Measurements from ENCODE around the gene MAP3K3. TPM values are rescaled to one million over a fixed set of nuclear protein-coding genes. Genes with fewer than 3 reads are reported as not detected.

MAP3K3 gene
- total and polyA plus RNA-seq, 10 of the 15 experiments (the other 5 are each of a cell fraction or from before 2014, with no cell fraction given): 1.6 to 24.1 (median 15.0) TPM

DNA sequence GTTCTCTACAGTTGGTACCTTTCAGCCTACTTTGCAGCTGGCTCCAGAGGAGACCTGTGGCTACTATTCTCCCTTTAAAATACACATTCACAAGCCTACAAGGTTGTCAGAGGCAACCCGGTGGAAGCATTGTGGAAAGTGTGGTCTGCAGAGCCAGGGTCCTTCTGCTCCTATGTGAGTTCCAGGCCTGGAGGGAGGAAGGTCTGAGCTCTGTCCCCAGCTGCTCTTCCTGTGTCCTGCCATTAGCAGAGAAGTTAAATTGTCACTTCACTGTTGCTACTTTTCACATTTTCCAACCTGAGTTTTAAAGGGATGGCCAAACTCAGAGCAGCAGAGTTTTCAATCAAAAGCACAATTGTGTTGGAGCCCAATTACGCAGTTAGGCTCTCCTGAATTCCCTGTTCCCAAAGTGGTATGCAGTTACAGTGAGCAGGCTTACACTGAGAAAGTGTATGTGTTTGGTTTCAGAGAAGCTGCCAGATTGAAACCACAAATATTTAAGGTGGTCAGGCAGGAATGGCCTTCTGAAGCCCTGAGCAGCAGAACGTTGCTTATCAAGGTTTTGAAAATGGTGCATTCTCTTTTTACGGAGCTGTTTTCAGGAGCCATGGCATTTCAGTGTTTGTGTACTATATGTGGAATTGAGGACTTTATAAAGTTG, 25.0 kb downstream of the MAP3K3 start (continued):
- TF ChIP-seq YY1 (IDR thresholded peaks at IDR 0.05; ENCODE audit: low read depth, low read length) (no peak), BRCA1 (IDR thresholded peaks at IDR 0.05; ENCODE audit: low read depth, low read length) (no peak), CREM (IDR thresholded peaks at IDR 0.05; ENCODE audit: low read depth) (no peak), POLR2A (IDR thresholded peaks at IDR 0.05; ENCODE audit: low read depth, low read length) (no peak), ZNF24 (IDR thresholded peaks at IDR 0.05) (no peak), MTA3 (IDR thresholded peaks at IDR 0.05; ENCODE audit: borderline replicate concordance, low read length) (no peak), ZNF274 (IDR thresholded peaks at IDR 0.05; ENCODE audit: insufficient read depth, insufficient read length) (no peak)

DNA sequence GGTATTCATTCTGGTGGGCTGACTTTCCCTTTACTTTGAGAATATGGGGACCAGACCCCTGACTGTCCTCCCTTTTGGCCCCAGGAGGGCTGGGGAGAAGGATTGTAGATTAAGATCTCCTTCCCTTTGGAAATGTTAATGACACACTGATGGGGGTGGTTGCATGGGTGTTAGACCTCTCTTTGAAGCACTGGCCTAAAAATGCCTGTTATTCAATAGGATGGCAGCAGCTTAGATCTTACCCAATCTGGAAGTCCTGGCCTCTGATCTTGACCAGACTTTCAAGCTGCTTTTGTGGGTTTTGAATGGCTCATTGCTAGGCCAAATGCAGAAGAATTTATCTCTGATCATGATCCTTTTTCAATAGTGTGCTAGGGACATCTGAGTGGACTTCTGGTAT, 25.7 kb downstream of the MAP3K3 start:
- Histone ChIP-seq H3K27ac (ENCODE audit: control insufficient read depth, insufficient read depth) (no peak overlapping the region), H2AFZ (ENCODE audit: control insufficient read depth, low read depth, low read length) (no peak overlapping the region), H3K9me3 (replicated peaks; ENCODE audit: control insufficient read depth, insufficient read depth, low read length) (no peaks in the 10 kb centered on the region), H3K27me3 (replicated peaks in 1 of 2; ENCODE audit: control insufficient read depth in 2 of 2, insufficient read depth in 2 of 2, low read length in 1 of 2) (no peaks in the 10 kb centered on the region), H3K4me3 (no peak overlapping the region), H3K4me2 (ENCODE audit: control insufficient read depth, insufficient read depth) (no peak overlapping the region), H3K79me2 (ENCODE audit: control insufficient read depth, insufficient read depth, low read length) (peaks cover 2% of the 10 kb centered on the region; the same call in 1 of the 2 replicates), H4K20me1 (ENCODE audit: control insufficient read depth, insufficient read depth) (no peaks in the 10 kb centered on the region), H3K36me3 (ENCODE audit: control insufficient read depth in 2 of 2, insufficient read depth in 2 of 2, low read length in 1 of 2) (peaks cover 4 to 10% of the 10 kb centered on the region in 2 experiments; a peak in 3 of 4 replicates), H3K9ac (ENCODE audit: control insufficient read depth, insufficient read depth, low read length) (no peak overlapping the region), H3K4me1 (ENCODE audit: control insufficient read depth, insufficient read depth, low read length) (peaks cover 26% of the 10 kb centered on the region)
- SMC1A ChIA-PET (ENCODE audit: uncharacterized antibody, unreplicated experiment): interaction anchor here (0.7 to 3.8 kb wide), 5 partner anchors 12 to 119 kb away, joined by 3 to 19 read pairs (median 3); no protein-coding TSS in a partner anchor
- POLR2A ChIA-PET: interaction anchor here (1.0 kb wide), 1 partner anchor 49 kb away, joined by 3 read pairs; no protein-coding TSS in a partner anchor
- RAD21 ChIA-PET (ENCODE audit: unreplicated experiment): interaction anchor here (1.0 to 2.3 kb wide), 3 partner anchors 36 to 50 kb away, joined by 3 to 11 read pairs (median 4); no protein-coding TSS in a partner anchor
- BruUV-seq (replicated peaks): no TSS peak
- CTCF ChIA-PET: interaction anchor here (0.7 to 1.3 kb wide), 2 partner anchors 26 to 45 kb away, joined by 3 read pairs; partner anchors contain the start of gene MAP3K3
- no peak for FAIRE-seq
- no peak for ATAC-seq
- intact Hi-C loops (cut with micrococcal nuclease; ENCODE audit: unreplicated experiment) (loop anchor here (2.0 kb wide), 1 partner anchor 47 kb away; the partner anchor contains the start of gene TACO1), in situ Hi-C loops (cut with MboI) (no loop called here)
- TF ChIP-seq, protein P1, sequence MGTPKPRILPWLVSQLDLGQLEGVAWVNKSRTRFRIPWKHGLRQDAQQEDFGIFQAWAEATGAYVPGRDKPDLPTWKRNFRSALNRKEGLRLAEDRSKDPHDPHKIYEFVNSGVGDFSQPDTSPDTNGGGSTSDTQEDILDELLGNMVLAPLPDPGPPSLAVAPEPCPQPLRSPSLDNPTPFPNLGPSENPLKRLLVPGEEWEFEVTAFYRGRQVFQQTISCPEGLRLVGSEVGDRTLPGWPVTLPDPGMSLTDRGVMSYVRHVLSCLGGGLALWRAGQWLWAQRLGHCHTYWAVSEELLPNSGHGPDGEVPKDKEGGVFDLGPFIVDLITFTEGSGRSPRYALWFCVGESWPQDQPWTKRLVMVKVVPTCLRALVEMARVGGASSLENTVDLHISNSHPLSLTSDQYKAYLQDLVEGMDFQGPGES (IDR thresholded peaks at IDR 0.05): no peak
- no peak for TF ChIP-seq SMAD5 (IDR thresholded peaks at IDR 0.05; ENCODE audit: low read depth)
- no peak for TF ChIP-seq TCF12 (IDR thresholded peaks at IDR 0.05; ENCODE audit: low read depth, low read length)
- no peak for TF ChIP-seq RAD21 (IDR thresholded peaks at IDR 0.05; ENCODE audit: insufficient read depth, low read depth, low read length)
- no peak for TF ChIP-seq CHD1 (IDR thresholded peaks at IDR 0.05; ENCODE audit: low read depth, low read length)
- no peak for TF ChIP-seq ZNF217 (IDR thresholded peaks at IDR 0.05)
- no peak for TF ChIP-seq KAT2A (conservative IDR thresholded peaks at IDR 0.05; ENCODE audit: control insufficient read depth, low read depth, low read length)
- no peak for DNase-seq (ENCODE audit: low read depth, low spot score)

Data from GM12878 (cell line).